ENCODE measurements around the gene SIT1.

DNA sequence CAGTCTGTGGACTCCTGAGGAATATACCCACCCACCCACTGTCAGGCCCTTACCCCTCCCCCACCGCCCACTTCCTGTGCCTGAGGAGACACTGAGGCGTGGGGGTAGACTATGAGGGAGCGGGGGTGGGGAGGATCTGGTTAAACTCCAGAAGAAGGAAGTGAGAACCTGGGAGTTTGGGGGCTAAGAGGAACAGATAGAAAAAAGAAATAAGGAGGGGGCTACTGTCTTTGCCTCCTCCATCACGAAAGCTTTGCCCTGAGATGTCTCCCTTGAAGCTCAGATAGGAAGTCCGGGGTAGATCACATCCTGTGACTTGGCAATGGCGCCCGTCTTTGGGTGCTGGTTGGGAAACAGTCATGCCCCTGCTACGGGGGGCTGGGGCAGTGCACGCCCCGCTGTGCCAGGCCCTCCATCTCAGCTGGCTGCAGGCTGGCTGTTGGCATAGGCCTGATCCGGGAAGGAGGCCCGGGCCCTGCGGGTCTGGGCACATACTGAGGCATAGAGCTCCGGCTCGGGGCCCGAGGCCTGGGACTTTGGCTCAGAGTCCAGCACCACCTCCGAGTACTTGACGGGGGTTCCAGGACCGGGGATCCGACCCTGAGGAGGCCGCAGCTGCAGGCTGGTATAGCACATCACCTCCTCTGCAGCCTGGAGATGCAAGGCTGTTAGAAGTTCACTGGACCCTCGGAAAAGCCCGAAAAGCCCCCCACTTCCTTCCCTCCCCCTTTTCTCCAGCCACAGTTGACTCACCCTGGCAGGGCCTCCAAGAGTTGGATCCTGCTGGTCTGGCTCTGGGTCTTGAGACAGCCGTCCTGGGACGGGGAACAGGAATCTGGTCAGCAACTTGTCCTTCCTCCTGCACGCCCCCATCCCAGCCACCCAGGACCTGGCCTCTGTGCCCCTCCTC lies 1.0 kb downstream of the SIT1 start:
- TF ChIP-seq, protein P1, sequence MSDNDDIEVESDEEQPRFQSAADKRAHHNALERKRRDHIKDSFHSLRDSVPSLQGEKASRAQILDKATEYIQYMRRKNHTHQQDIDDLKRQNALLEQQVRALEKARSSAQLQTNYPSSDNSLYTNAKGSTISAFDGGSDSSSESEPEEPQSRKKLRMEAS (IDR thresholded peaks at IDR 0.05), result no peak
- TF ChIP-seq, protein P2, sequence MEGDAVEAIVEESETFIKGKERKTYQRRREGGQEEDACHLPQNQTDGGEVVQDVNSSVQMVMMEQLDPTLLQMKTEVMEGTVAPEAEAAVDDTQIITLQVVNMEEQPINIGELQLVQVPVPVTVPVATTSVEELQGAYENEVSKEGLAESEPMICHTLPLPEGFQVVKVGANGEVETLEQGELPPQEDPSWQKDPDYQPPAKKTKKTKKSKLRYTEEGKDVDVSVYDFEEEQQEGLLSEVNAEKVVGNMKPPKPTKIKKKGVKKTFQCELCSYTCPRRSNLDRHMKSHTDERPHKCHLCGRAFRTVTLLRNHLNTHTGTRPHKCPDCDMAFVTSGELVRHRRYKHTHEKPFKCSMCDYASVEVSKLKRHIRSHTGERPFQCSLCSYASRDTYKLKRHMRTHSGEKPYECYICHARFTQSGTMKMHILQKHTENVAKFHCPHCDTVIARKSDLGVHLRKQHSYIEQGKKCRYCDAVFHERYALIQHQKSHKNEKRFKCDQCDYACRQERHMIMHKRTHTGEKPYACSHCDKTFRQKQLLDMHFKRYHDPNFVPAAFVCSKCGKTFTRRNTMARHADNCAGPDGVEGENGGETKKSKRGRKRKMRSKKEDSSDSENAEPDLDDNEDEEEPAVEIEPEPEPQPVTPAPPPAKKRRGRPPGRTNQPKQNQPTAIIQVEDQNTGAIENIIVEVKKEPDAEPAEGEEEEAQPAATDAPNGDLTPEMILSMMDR (IDR thresholded peaks at IDR 0.05), result no peak
- no peak for TF ChIP-seq JUNB (IDR thresholded peaks at IDR 0.05)
- TF ChIP-seq, protein P3, sequence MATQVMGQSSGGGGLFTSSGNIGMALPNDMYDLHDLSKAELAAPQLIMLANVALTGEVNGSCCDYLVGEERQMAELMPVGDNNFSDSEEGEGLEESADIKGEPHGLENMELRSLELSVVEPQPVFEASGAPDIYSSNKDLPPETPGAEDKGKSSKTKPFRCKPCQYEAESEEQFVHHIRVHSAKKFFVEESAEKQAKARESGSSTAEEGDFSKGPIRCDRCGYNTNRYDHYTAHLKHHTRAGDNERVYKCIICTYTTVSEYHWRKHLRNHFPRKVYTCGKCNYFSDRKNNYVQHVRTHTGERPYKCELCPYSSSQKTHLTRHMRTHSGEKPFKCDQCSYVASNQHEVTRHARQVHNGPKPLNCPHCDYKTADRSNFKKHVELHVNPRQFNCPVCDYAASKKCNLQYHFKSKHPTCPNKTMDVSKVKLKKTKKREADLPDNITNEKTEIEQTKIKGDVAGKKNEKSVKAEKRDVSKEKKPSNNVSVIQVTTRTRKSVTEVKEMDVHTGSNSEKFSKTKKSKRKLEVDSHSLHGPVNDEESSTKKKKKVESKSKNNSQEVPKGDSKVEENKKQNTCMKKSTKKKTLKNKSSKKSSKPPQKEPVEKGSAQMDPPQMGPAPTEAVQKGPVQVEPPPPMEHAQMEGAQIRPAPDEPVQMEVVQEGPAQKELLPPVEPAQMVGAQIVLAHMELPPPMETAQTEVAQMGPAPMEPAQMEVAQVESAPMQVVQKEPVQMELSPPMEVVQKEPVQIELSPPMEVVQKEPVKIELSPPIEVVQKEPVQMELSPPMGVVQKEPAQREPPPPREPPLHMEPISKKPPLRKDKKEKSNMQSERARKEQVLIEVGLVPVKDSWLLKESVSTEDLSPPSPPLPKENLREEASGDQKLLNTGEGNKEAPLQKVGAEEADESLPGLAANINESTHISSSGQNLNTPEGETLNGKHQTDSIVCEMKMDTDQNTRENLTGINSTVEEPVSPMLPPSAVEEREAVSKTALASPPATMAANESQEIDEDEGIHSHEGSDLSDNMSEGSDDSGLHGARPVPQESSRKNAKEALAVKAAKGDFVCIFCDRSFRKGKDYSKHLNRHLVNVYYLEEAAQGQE (IDR thresholded peaks at IDR 0.05), result no peak
